DOHH2 (cell line): ENCODE data around the gene SMAD4.

Experiments
- H3F3A ChIP-seq: fragments of 200-600 bp; sonication (generic), shearing (Covaris generic); 2 replicates; pipeline ENCODE4 v1.6.0; 2016; ENCODE audit warnings: antibody characterized with exemption, mild to moderate bottlenecking; ENCODE audit not compliant: control insufficient read depth, insufficient read depth
- H3K27ac ChIP-seq: fragments of 200-600 bp; sonication (generic); 2 replicates; pipeline ENCODE4 v1.5.1; 2014; ENCODE audit warnings: low read depth, mild to moderate bottlenecking, low read length, moderate library complexity
- H3K27me3 ChIP-seq: fragments of 200-600 bp; sonication (generic); 2 replicates; pipeline ENCODE4 v1.6.1; 2014; ENCODE audit warnings: mild to moderate bottlenecking, low read length, mixed read lengths; ENCODE audit not compliant: control insufficient read depth
- H3K36me3 ChIP-seq: fragments of 200-600 bp; sonication (generic); 2 replicates; pipeline ENCODE4 v1.6.1; 2014; ENCODE audit warnings: mild to moderate bottlenecking, low read length, moderate library complexity, mixed read lengths; ENCODE audit not compliant: control insufficient read depth
- H3K4me1 ChIP-seq: fragments of 200-600 bp; sonication (generic); 2 replicates; pipeline ENCODE4 v1.6.1; 2014; ENCODE audit warnings: mild to moderate bottlenecking, low read length, mixed read lengths; ENCODE audit not compliant: control insufficient read depth
- H3K4me2 ChIP-seq: fragments of 200-600 bp; sonication (generic); 2 replicates; pipeline ENCODE4 v1.6.0; 2014; ENCODE audit warnings: mild to moderate bottlenecking, low read length, moderate library complexity
- H3K4me3 ChIP-seq: fragments of 200-600 bp; sonication (generic); 2 replicates; pipeline ENCODE4 v1.5.1; 2014; ENCODE audit warnings: mild to moderate bottlenecking, low read length, mixed read lengths
- H3K79me2 ChIP-seq: fragments of 200-600 bp; sonication (generic); 2 replicates; pipeline ENCODE4 v1.6.1; 2014; ENCODE audit warnings: mild to moderate bottlenecking, low read length, mixed read lengths; ENCODE audit not compliant: control insufficient read depth
- H3K9me2 ChIP-seq: fragments of 200-600 bp; sonication (generic); replicated peaks from 2 replicates; pipeline ENCODE4 v1.6.1; 2014; ENCODE audit warnings: mild to moderate bottlenecking, low read length, mixed read lengths; ENCODE audit not compliant: control insufficient read depth
- H3K9me3 ChIP-seq: fragments of 200-600 bp; sonication (generic); 2 replicates; pipeline ENCODE4 v1.6.1; 2014; ENCODE audit warnings: antibody characterized with exemption, low read length, mixed read lengths; ENCODE audit not compliant: control insufficient read depth, insufficient read depth
- H4K20me1 ChIP-seq: fragments of 200-600 bp; sonication (generic); 2 replicates; pipeline ENCODE4 v1.6.0; 2014; ENCODE audit warnings: low read depth, mild to moderate bottlenecking, antibody characterized with exemption, low read length, moderate library complexity; ENCODE audit not compliant: control insufficient read depth, insufficient read depth
- CTCF ChIP-seq: fragments of 200-600 bp; sonication (generic); IDR thresholded peaks from one replicate; pipeline ENCODE4 v1.5.1; 2014; ENCODE audit warnings: antibody characterized with exemption, mild to moderate bottlenecking, low read depth, low read length; ENCODE audit not compliant: poor library complexity, severe bottlenecking
- EZH2phosphoT487 ChIP-seq: fragments of 200-600 bp; sonication (generic); IDR thresholded peaks from 2 replicates; pipeline ENCODE4 v1.6.1; 2017; ENCODE audit warnings: borderline replicate concordance, mild to moderate bottlenecking, antibody characterized with exemption, low read length, moderate library complexity, mixed read lengths

Gene SMAD4

GRCh38 chr18:51123046-51123395 is 93.0 kb downstream of the SMAD4 start:
- Histone ChIP-seq H3F3A (no peaks in the 10 kb centered on the region), H3K27me3 (no peaks in the 10 kb centered on the region), H3K9me3 (no peaks in the 10 kb centered on the region), H3K9me2 (no peaks in the 10 kb centered on the region), H3K27ac (no peak overlapping the region), H3K4me2 (no peak overlapping the region), H3K36me3 (no peaks in the 10 kb centered on the region), H4K20me1 (no peaks in the 10 kb centered on the region), H3K4me1 (no peaks in the 10 kb centered on the region), H3K79me2 (no peaks in the 10 kb centered on the region), H3K4me3 (no peak overlapping the region)
- no peak for TF ChIP-seq CTCF
- TF ChIP-seq EZH2phosphoT487: no peak

GRCh38 chr18:51123481-51123880 is 93.5 kb downstream of the SMAD4 start:
- TF ChIP-seq EZH2phosphoT487 (no peak), CTCF (no peak)

GRCh38 chr18:51123936-51124486 is 94.0 kb downstream of the SMAD4 start:
- no peaks in the 10 kb centered on the region for H3K4me1 ChIP-seq
- H4K20me1 ChIP-seq: no peaks in the 10 kb centered on the region
- no peaks in the 10 kb centered on the region for H3K9me2 ChIP-seq
- no peaks in the 10 kb centered on the region for H3K79me2 ChIP-seq
- H3K27me3 ChIP-seq: no peaks in the 10 kb centered on the region
- no peaks in the 10 kb centered on the region for H3K9me3 ChIP-seq
- H3K4me3 ChIP-seq: no peak overlapping the region
- no peak overlapping the region for H3K4me2 ChIP-seq
- H3K36me3 ChIP-seq: no peaks in the 10 kb centered on the region
- H3K27ac ChIP-seq: no peak overlapping the region
- TF ChIP-seq EZH2phosphoT487 (no peak), CTCF (no peak)
- H3F3A ChIP-seq: no peaks in the 10 kb centered on the region

More at GRCh38 chr18:51123481-51123880, 93.5 kb downstream of the SMAD4 start:
- Histone ChIP-seq H3K9me2 (no peaks in the 10 kb centered on the region), H3K9me3 (no peaks in the 10 kb centered on the region), H3K27ac (no peak overlapping the region), H3K4me3 (no peak overlapping the region), H3K4me1 (no peaks in the 10 kb centered on the region), H3F3A (no peaks in the 10 kb centered on the region), H3K27me3 (no peaks in the 10 kb centered on the region), H3K4me2 (no peak overlapping the region), H3K79me2 (no peaks in the 10 kb centered on the region), H3K36me3 (no peaks in the 10 kb centered on the region), H4K20me1 (no peaks in the 10 kb centered on the region)
